HG03175 (cell line): ENCODE measurements around the gene TOM1.
A peak's percentile ranks its signal among the peaks of the same experiment; 100 is the strongest.
"Not testable (repeated sequence)": the region's sequence is repeated elsewhere in the genome, so short reads cannot be mapped to it uniquely, and the experiment has no call there.

ENCODE experiments used
- ATAC-seq: cut with Tn5 transposase; IDR thresholded peaks from one replicate; pipeline ENCODE4 v1.9.1; 2021; ENCODE audit warnings: mild to moderate bottlenecking, moderate library complexity; ENCODE audit not compliant: unreplicated experiment

Gene TOM1

GRCh38 chr22:35363566-35364086 lies 63.9 kb downstream of the TOM1 start:
- ATAC-seq, result no peak

- ATAC-seq, result not testable (repeated sequence)
Observed at GRCh38 chr22:35364230-35364629, 64.5 kb downstream of the TOM1 start.

- ATAC-seq, result no peak
Observed at GRCh38 chr22:35367331-35367886, 67.7 kb downstream of the TOM1 start.

- ATAC-seq, result no peak
Observed at GRCh38 chr22:35368386-35368785, 68.7 kb downstream of the TOM1 start.

GRCh38 chr22:35369996-35370395 lies 70.3 kb downstream of the TOM1 start:
- no peak for ATAC-seq

- no peak for ATAC-seq
Observed at GRCh38 chr22:35373781-35374180, 74.1 kb downstream of the TOM1 start.

- ATAC-seq, result no peak
Observed at GRCh38 chr22:35375031-35375430, 75.3 kb downstream of the TOM1 start.

- ATAC-seq, result no peak
Observed at GRCh38 chr22:35375526-35375925, 75.8 kb downstream of the TOM1 start.

- ATAC-seq, result peak; percentile 63
Observed at GRCh38 chr22:35376728-35377472, 77.2 kb downstream of the TOM1 start.

- no peak for ATAC-seq
Observed at GRCh38 chr22:35377735-35378134, 78.0 kb downstream of the TOM1 start.

GRCh38 chr22:35378621-35379020 lies 78.9 kb downstream of the TOM1 start:
- ATAC-seq, result no peak

- ATAC-seq, result no peak
Observed at GRCh38 chr22:35379146-35379993, 79.7 kb downstream of the TOM1 start.

GRCh38 chr22:35380013-35380412 lies 80.3 kb downstream of the TOM1 start:
- ATAC-seq, result no peak

- peak; percentile 59 for ATAC-seq
Observed at GRCh38 chr22:35380537-35381423, 81.1 kb downstream of the TOM1 start, which contains the start of gene HMOX1. HMOX1 (plus strand) TSS chr22:35381096; CDS start chr22:35381174, 78 bp downstream.

- no peak for ATAC-seq
Observed at GRCh38 chr22:35381424-35382009, 81.8 kb downstream of the TOM1 start.

GRCh38 chr22:35383679-35384071 lies 84.0 kb downstream of the TOM1 start:
- no peak for ATAC-seq

- no peak for ATAC-seq
Observed at GRCh38 chr22:35384527-35384926, 84.8 kb downstream of the TOM1 start.

- ATAC-seq, result no peak
Observed at GRCh38 chr22:35384975-35385588, 85.4 kb downstream of the TOM1 start.

GRCh38 chr22:35386670-35387288 lies 87.1 kb downstream of the TOM1 start:
- ATAC-seq, result no peak
